Measurements from ENCODE around the gene ZNF428. TPM values are rescaled to one million over a fixed set of nuclear protein-coding genes. Genes with fewer than 3 reads are reported as not detected.

Gene ZNF428
- total and polyA plus RNA-seq, 2 experiments from 2014 or later = 21.1 to 23.9 TPM

- no peak overlapping the region for H3K27ac Mint-ChIP-seq
- H3K4me1 Mint-ChIP-seq = peaks cover 12% of the 10 kb centered on the region
- Histone ChIP-seq H3K79me2 (replicated peaks; ENCODE audit: insufficient read depth) (no peaks in the 10 kb centered on the region), H2AFZ (no peak overlapping the region), H3K4me2 (no peak overlapping the region), H3F3A (replicated peaks; ENCODE audit: low read depth) (peaks cover 9% of the 10 kb centered on the region), H3K27ac (ENCODE audit: low read depth) (no peak overlapping the region), H4K20me1 (replicated peaks; ENCODE audit: insufficient read depth) (peaks cover 12% of the 10 kb centered on the region), H3K4me3 (no peak overlapping the region), H3K9me2 (ENCODE audit: insufficient read depth) (no peaks in the 10 kb centered on the region), H3K4me1 (ENCODE audit: insufficient read depth) (peaks cover 8% of the 10 kb centered on the region; the same call in 1 of the 2 replicates), H3K36me3 (ENCODE audit: insufficient read depth) (no peaks in the 10 kb centered on the region), H3K27me3 (ENCODE audit: insufficient read depth) (no peaks in the 10 kb centered on the region)
- H3K9me3 Mint-ChIP-seq = peaks cover 2% of the 10 kb centered on the region; the same call in 2 of the 3 replicates
- peaks cover 14% of the 10 kb centered on the region; the same call in 2 of the 3 replicates for H3K36me3 Mint-ChIP-seq (ENCODE audit: low read depth)
- ATAC-seq = no peak
- H3K4me3 Mint-ChIP-seq = no peak overlapping the region
- peaks cover 21% of the 10 kb centered on the region for H3K27me3 Mint-ChIP-seq (ENCODE audit: insufficient read depth, low read depth, poor library complexity)
- TF ChIP-seq ETS1 (IDR thresholded peaks at IDR 0.05) (no peak), CREB1 (CRISPR knock-in tag; IDR thresholded peaks at IDR 0.05; ENCODE audit: low read depth) (no peak), ZNF462 (CRISPR knock-in tag; IDR thresholded peaks at IDR 0.05) (no peak), REST (IDR thresholded peaks at IDR 0.05; ENCODE audit: unreplicated experiment) (no peak), ZNF331 (CRISPR knock-in tag; IDR thresholded peaks at IDR 0.05; ENCODE audit: low read depth) (no peak), EZH2phosphoT487 (IDR thresholded peaks at IDR 0.05; ENCODE audit: unreplicated experiment) (no peak), EZH2 (IDR thresholded peaks at IDR 0.05; ENCODE audit: low read depth, unreplicated experiment) (no peak), STAT1 (IDR thresholded peaks at IDR 0.05; ENCODE audit: unreplicated experiment) (no peak), POLR2AphosphoS5 (IDR thresholded peaks at IDR 0.05; ENCODE audit: low read depth) (no peak), JUNB (IDR thresholded peaks at IDR 0.05; ENCODE audit: unreplicated experiment) (no peak), ZNF114 (CRISPR knock-in tag; IDR thresholded peaks at IDR 0.05) (no peak), NANOG (IDR thresholded peaks at IDR 0.05; ENCODE audit: borderline replicate concordance) (no peak), CTCF (conservative IDR thresholded peaks at IDR 0.05; ENCODE audit: low read depth in 2 of 2) (no peak)
- no peak for DNase-seq (ENCODE audit: low spot score)
Observed at GRCh38 chr19:43628646-43629326, 9.4 kb upstream of the ZNF428 start.
